H1 (cell line): Measurements from ENCODE around the gene OPA3. TPM values are rescaled to one million over a fixed set of nuclear protein-coding genes. Genes with fewer than 3 reads are reported as not detected.
A peak's percentile ranks its signal among the peaks of the same experiment; 100 is the strongest.

ENCODE experiments used
- CTCF ChIA-PET: fragments of 300-600 bp; sonication (Branson Sonifier 250); formaldehyde crosslinking; loops from one replicate; lab custom pipeline; 2021; ENCODE audit not compliant: partially characterized antibody; lab: Charles Lee
- POLR2A ChIA-PET: fragments of 300-600 bp; sonication (Branson Sonifier 250); formaldehyde crosslinking; loops from one replicate; lab custom pipeline; 2021; ENCODE audit warnings: inconsistent platforms; ENCODE audit not compliant: partially characterized antibody; lab: Charles Lee
- DNase-seq, 2 experiments: peaks; one replicate each; pipeline versions ENCODE4 v3.0.0 to v3.0.0-alpha.2; 2010 to 2022; ENCODE audit warnings: low spot score in 2 of 2, low read depth in 1 of 2, mixed read lengths in 1 of 2
- FAIRE-seq: peaks from 2 replicates; lab custom pipeline; 2011; peaks lifted over from hg19 to GRCh38; lab: Jason Lieb, UNC
- H2AFZ ChIP-seq: 2 replicates; pipeline ENCODE4 v1.8.1; 2012; ENCODE audit warnings: low read length, inconsistent platforms
- H2AK5ac ChIP-seq: 2 replicates; pipeline ENCODE4 v1.6.1; 2013; ENCODE audit warnings: low read depth, low read length
- H2BK120ac ChIP-seq: replicated peaks from 2 replicates; pipeline ENCODE3; 2013; ENCODE audit warnings: low read depth, low read length, inconsistent platforms
- H2BK12ac ChIP-seq: 2 replicates; pipeline ENCODE4 v1.6.1; 2013; ENCODE audit warnings: low read depth, low read length
- H2BK15ac ChIP-seq: 2 replicates; pipeline ENCODE4 v1.6.1; 2013; ENCODE audit warnings: low read length
- H2BK20ac ChIP-seq: 2 replicates; pipeline ENCODE4 v1.6.1; 2013; ENCODE audit warnings: low read length
- H2BK5ac ChIP-seq: 2 replicates; pipeline ENCODE4 v1.6.1; 2013; ENCODE audit warnings: low read depth, low read length
- H3K14ac ChIP-seq: 2 replicates; pipeline ENCODE4 v1.6.1; 2013; ENCODE audit warnings: inconsistent platforms; ENCODE audit not compliant: insufficient read length
- H3K18ac ChIP-seq: 2 replicates; pipeline ENCODE4 v1.6.1; 2013; ENCODE audit warnings: low read length; ENCODE audit errors: extremely low read depth
- H3K23ac ChIP-seq: 2 replicates; pipeline ENCODE4 v1.6.1; 2013; ENCODE audit warnings: inconsistent platforms; ENCODE audit not compliant: insufficient read length
- H3K23me2 ChIP-seq: 2 replicates; pipeline ENCODE4 v1.6.1; 2013; ENCODE audit warnings: low read depth, low read length
- H3K27ac ChIP-seq: 2 replicates; pipeline ENCODE4 v1.6.1; 2011; ENCODE audit warnings: low read depth, low read length, inconsistent platforms
- H3K27me3 ChIP-seq, 4 experiments: replicated peaks in 1 of 4; 1 replicate in 1 of 4; 2 replicates in 3 of 4; pipeline versions ENCODE4 v1.6.1 to v1.8.1; 2011 to 2013; ENCODE audit warnings: low read length in 3 of 4, mild to moderate bottlenecking in 3 of 4, inconsistent platforms in 2 of 4, mixed read lengths in 2 of 4, moderate library complexity in 1 of 4; ENCODE audit not compliant: control insufficient read depth in 3 of 4, insufficient read depth in 3 of 4; ENCODE audit errors: extremely low read depth in 1 of 4
- H3K36me3 ChIP-seq, 4 experiments: 2 replicates each; pipeline versions ENCODE4 v1.6.1 to v1.8.1; 2011 to 2013; ENCODE audit warnings: mild to moderate bottlenecking in 4 of 4, low read length in 3 of 4, moderate library complexity in 2 of 4, control low read depth in 1 of 4, inconsistent platforms in 1 of 4; ENCODE audit not compliant: insufficient read depth in 4 of 4, control insufficient read depth in 2 of 4
- H3K4ac ChIP-seq: replicated peaks from 2 replicates; pipeline ENCODE3; 2013; ENCODE audit warnings: low read length, low read depth, mixed read lengths, inconsistent platforms; ENCODE audit not compliant: insufficient read length
- H3K4me1 ChIP-seq, 4 experiments: replicated peaks in 1 of 4; 1 replicate in 1 of 4; 2 replicates in 3 of 4; pipeline versions ENCODE4 v1.6.1 to v1.8.1; 2011 to 2013; ENCODE audit warnings: low read length in 3 of 4, inconsistent platforms in 2 of 4, mixed read lengths in 1 of 4; ENCODE audit not compliant: insufficient read depth in 4 of 4, control insufficient read depth in 3 of 4
- H3K4me2 ChIP-seq, 2 experiments: 2 replicates each; pipeline versions ENCODE4 v1.6.1 to v1.8.1; 2011 to 2013; ENCODE audit warnings: low read depth in 2 of 2, low read length in 2 of 2, control low read depth in 1 of 2, inconsistent platforms in 1 of 2, mild to moderate bottlenecking in 1 of 2; ENCODE audit not compliant: insufficient read depth in 1 of 2
- H3K4me3 ChIP-seq, 4 experiments: fragments of 200-600, 300-600 bp in 1 of 4; sonication (generic), shearing (Covaris generic), sonication (Bioruptor Twin) in 1 of 4; 2 replicates each; pipeline versions ENCODE4 v1.5.1 to v1.8.1; 2011 to 2016; ENCODE audit warnings: low read length in 4 of 4, low read depth in 3 of 4, control low read depth in 2 of 4, inconsistent platforms in 2 of 4, mild to moderate bottlenecking in 2 of 4, mixed read lengths in 1 of 4, moderate library complexity in 1 of 4; ENCODE audit not compliant: insufficient read depth in 2 of 4; ENCODE audit errors: extremely low read depth in 1 of 4
- H3K56ac ChIP-seq: replicated peaks from 2 replicates; pipeline ENCODE3; 2013; ENCODE audit warnings: low read depth, mild to moderate bottlenecking, mixed read lengths, low read length, inconsistent platforms; ENCODE audit not compliant: insufficient read length
- H3K79me1 ChIP-seq: 2 replicates; pipeline ENCODE4 v1.6.1; 2013; ENCODE audit warnings: low read depth, low read length, control low read depth
- H3K79me2 ChIP-seq, 2 experiments: 2 replicates each; pipeline versions ENCODE4 v1.6.1 to v1.8.1; 2012 to 2013; ENCODE audit warnings: low read length in 2 of 2, mild to moderate bottlenecking in 2 of 2, inconsistent platforms in 1 of 2; ENCODE audit not compliant: insufficient read depth in 2 of 2, control insufficient read depth in 1 of 2
- H3K9ac ChIP-seq, 4 experiments: replicated peaks in 1 of 4; 1 replicate in 1 of 4; 2 replicates in 3 of 4; pipeline versions ENCODE4 v1.6.1 to v1.8.1; 2011 to 2013; ENCODE audit warnings: low read depth in 3 of 4, low read length in 3 of 4, control low read depth in 2 of 4, mild to moderate bottlenecking in 2 of 4, moderate library complexity in 2 of 4, inconsistent platforms in 1 of 4; ENCODE audit errors: extremely low read depth in 1 of 4
- H3K9me3 ChIP-seq, 2 experiments: 2 replicates each; pipeline versions ENCODE4 v1.6.1 to v1.8.1; 2012 to 2013; ENCODE audit warnings: mild to moderate bottlenecking in 2 of 2, moderate library complexity in 2 of 2, control low read depth in 1 of 2, inconsistent platforms in 1 of 2, low read depth in 1 of 2, low read length in 1 of 2, mixed read lengths in 1 of 2; ENCODE audit not compliant: insufficient read depth in 2 of 2
- H4K20me1 ChIP-seq, 2 experiments: replicated peaks in 1 of 2; 2 replicates each; pipeline versions ENCODE3 to v1.8.1; 2011 to 2013; ENCODE audit warnings: inconsistent platforms in 2 of 2, low read length in 2 of 2, mild to moderate bottlenecking in 1 of 2; ENCODE audit not compliant: insufficient read depth in 2 of 2, control insufficient read depth in 1 of 2
- H4K5ac ChIP-seq: 2 replicates; pipeline ENCODE4 v1.6.1; 2013; ENCODE audit warnings: low read length, low read depth, mixed read lengths, inconsistent platforms; ENCODE audit not compliant: insufficient read length
- H4K8ac ChIP-seq: 2 replicates; pipeline ENCODE4 v1.8.0; 2013; ENCODE audit warnings: mild to moderate bottlenecking, moderate library complexity, low read length, inconsistent platforms; ENCODE audit not compliant: insufficient read depth; ENCODE audit errors: extremely low read depth
- H4K91ac ChIP-seq: replicated peaks from 2 replicates; pipeline ENCODE3; 2013; ENCODE audit warnings: low read length, mixed read lengths, inconsistent platforms; ENCODE audit not compliant: insufficient read length
- CHD2 ChIP-seq: IDR thresholded peaks from 2 replicates; pipeline ENCODE4 v1.6.1; 2012; ENCODE audit warnings: low read length, improper control_type of control experiment
- PHF8 ChIP-seq: fragments of 200-600 bp; sonication (generic); conservative IDR thresholded peaks from 2 replicates; pipeline ENCODE4 v1.7.1; 2012; ENCODE audit warnings: low read depth, mild to moderate bottlenecking, inconsistent platforms, low read length, moderate library complexity
- POLR2A ChIP-seq, 2 experiments: IDR thresholded peaks; 1 replicate in 1 of 2; 2 replicates in 1 of 2; pipeline ENCODE4 v1.6.1; 2011; ENCODE audit warnings: low read depth in 2 of 2, low read length in 2 of 2, mild to moderate bottlenecking in 2 of 2; ENCODE audit errors: control extremely low read depth in 1 of 2
- POU5F1 ChIP-seq: IDR thresholded peaks from 2 replicates; pipeline ENCODE4 v1.6.1; 2011; ENCODE audit warnings: low read depth, mild to moderate bottlenecking, low read length, moderate library complexity
- RBBP5 ChIP-seq: IDR thresholded peaks from 2 replicates; pipeline ENCODE4 v1.7.1; 2012; ENCODE audit warnings: low read depth, mild to moderate bottlenecking, inconsistent platforms, low read length, moderate library complexity, borderline replicate concordance
- RFX5 ChIP-seq: IDR thresholded peaks from 2 replicates; pipeline ENCODE4 v1.6.1; 2011; ENCODE audit warnings: low read depth, low read length, improper control_type of control experiment, borderline replicate concordance
- RNF2 ChIP-seq: fragments of 200-900, 300-1000 bp; sonication (generic); IDR thresholded peaks from 2 replicates; pipeline ENCODE4 v1.7.1; 2016; ENCODE audit warnings: borderline replicate concordance, low read depth, mild to moderate bottlenecking, antibody characterized with exemption, low read length; ENCODE audit not compliant: poor library complexity, severe bottlenecking; ENCODE audit errors: missing control alignments
- WGBS, 2 experiments: shearing (Covaris generic) in 1 of 2; methylation state at CpG; one replicate each; pipeline versions ENCODE4 v1.1.6 to v1.1.7; 2013 to 2015; ENCODE audit warnings: low lambda C conversion rate in 2 of 2, mixed read lengths in 2 of 2, inconsistent platforms in 1 of 2, low coverage in 1 of 2, missing lambda C conversion rate in 1 of 2; ENCODE audit not compliant: insufficient replicate concordance in 2 of 2, insufficient coverage in 1 of 2, insufficient read length in 1 of 2; ENCODE audit errors: extremely low coverage in 1 of 2, missing lambda C conversion rate in 1 of 2; 5-methylcytosine and 5-hydroxymethylcytosine counted together
- polyA plus RNA-seq, 7 experiments: library from polyadenylated mRNA; depleted of rRNA in 3 of 7; stranded (reverse) in 5 of 7; unstranded in 2 of 7; fragments of >200 nt in 5 of 7; fragments of 200-250 nt in 2 of 7; gene quantifications; 1 replicate in 5 of 7; 2 replicates in 1 of 7; 4 replicates in 1 of 7; pipeline versions ENCODE4 v1.2.1 to v1.2.3, GENCODE V29; 2011 to 2013; ENCODE audit warnings: missing spikeins in 2 of 7, mixed read lengths in 2 of 7
- total RNA-seq: library from RNA; stranded (reverse); fragmentation: NEBNext Ultra II Directional; extraction: Animal tissue kit (Norgen Biotek cat#: 25700); gene quantifications from 2 replicates; pipeline ENCODE4 v1.2.1, GENCODE V29; 2021

The OPA3 gene
- total and polyA plus RNA-seq, 2 of the 8 experiments (the other 6 are each of a cell fraction or from before 2014, with no cell fraction given), result 12.5 to 14.5 TPM

DNA sequence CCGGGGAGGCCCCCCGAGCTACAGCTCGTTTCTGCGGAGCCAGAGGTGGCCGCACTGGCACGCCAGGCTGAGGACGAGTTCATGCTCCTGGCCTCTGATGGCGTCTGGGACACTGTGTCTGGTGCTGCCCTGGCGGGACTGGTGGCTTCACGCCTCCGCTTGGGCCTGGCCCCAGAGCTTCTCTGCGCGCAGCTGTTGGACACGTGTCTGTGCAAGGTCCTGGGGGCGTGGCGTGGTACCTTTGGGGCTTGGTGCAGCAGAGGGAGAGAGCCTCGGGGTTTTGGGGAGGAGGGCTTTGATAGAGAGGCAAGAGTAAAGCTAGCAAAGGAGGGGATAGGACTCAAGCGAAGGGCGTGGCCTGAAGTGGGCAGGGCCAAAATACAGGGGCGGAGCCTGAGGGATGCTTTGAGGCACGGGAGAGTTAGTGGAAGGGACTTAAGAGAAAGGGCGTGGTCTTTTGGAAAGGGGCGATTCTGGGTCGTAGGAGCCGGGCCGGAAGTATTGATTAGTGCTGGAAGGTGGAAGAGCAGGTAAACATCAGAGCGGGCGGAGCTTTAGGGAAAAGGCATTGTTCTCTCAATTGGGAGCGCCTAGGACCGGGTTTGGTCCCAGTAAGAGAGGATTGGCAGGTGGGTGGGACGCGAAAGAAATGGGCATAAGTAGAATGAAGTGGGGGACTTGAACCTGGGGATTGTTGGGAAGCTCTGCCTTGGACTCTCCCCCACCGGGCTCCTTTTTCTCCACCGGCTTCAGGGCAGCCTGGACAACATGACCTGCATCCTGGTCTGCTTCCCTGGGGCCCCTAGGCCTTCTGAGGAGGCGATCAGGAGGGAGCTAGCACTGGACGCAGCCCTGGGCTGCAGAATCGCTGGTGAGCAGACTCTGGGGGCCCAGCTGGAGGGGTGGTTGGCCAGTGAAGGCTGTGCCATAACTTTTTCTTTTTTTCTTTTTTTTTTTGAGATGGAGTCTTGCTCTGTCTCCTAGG, 85.1 kb downstream of the OPA3 start:
- Histone ChIP-seq H2AFZ (no peak overlapping the region), H2BK20ac (no peak overlapping the region), H2BK15ac (peak overlapping the region; percentile 46; the same call in 1 of the 2 replicates), H3K14ac (no peak overlapping the region), H3K36me3 (peaks cover 0 to 1% (median 0%) of the 10 kb centered on the region in 4 experiments; a peak in 1 of 8 replicates), H4K91ac (no peak overlapping the region), H3K56ac (no peak overlapping the region), H3K27ac (no peak overlapping the region; the same call in 1 of the 2 replicates), H2BK120ac (no peak overlapping the region), H4K5ac (no peak overlapping the region), H4K20me1 (peaks cover 0 to 10% of the 10 kb centered on the region in 2 experiments), H3K23me2 (peaks cover 22% of the 10 kb centered on the region; the same call in 1 of the 2 replicates), H3K4ac (no peak overlapping the region), H3K9ac (peak overlapping the region in 2 of 4 experiments; percentile 26 to 28; a peak in 3 of 7 replicates), H4K8ac (peak overlapping the region; percentile 92; the same call in 1 of the 2 replicates), H2BK12ac (peak overlapping the region; percentile 81; the same call in 1 of the 2 replicates), H3K4me1 (peaks cover 10 to 22% (median 19%) of the 10 kb centered on the region in 4 experiments; a peak in 6 of 7 replicates), H3K9me3 (no peaks in the 10 kb centered on the region), H3K4me3 (peak overlapping the region; percentile 18 to 55 (median 35)), H2AK5ac (no peak overlapping the region), H3K23ac (no peak overlapping the region), H3K18ac (peak overlapping the region; percentile 95), H2BK5ac (peak overlapping the region; percentile 4; the same call in 1 of the 2 replicates), H3K27me3 (peaks cover 0 to 10% (median 4%) of the 10 kb centered on the region in 4 experiments; a peak in 3 of 7 replicates), H3K79me1 (no peaks in the 10 kb centered on the region), H3K79me2 (no peaks in the 10 kb centered on the region), H3K4me2 (peak overlapping the region; percentile 76 to 77)
- 9% methylated on average over 36 of the region's 37 CpGs; no CpG with 5 or more reads in 1 of the 2 experiments for WGBS, 2 experiments
- FAIRE-seq, result peak; percentile 100
- DNase-seq, result peak; percentile 97 to 98
- CTCF ChIA-PET, result interaction anchor here (1.0 to 2.6 kb wide), 14 partner anchors 11 to 181 kb away, joined by 3 to 13 read pairs (median 4); no protein-coding TSS in a partner anchor
- POLR2A ChIA-PET, result interaction anchor here (0.7 to 2.6 kb wide), 13 partner anchors 8 to 169 kb away, joined by 3 to 20 read pairs (median 5); partner anchors contain the start of genes FOSB and VASP
- TF ChIP-seq POU5F1 (no peak), CHD2 (no peak), RBBP5 (no peak), PHF8 (no peak), RNF2 (peak; percentile 58), RFX5 (no peak), POLR2A (IDR thresholded peaks at IDR 0.05; ENCODE audit: control extremely low read depth in 1 of 2, low read depth in 2 of 2, low read length in 2 of 2) (0 out of 3 replicates have a peak, but pooled peaks of 1 of the 2 experiments have one; percentile 32)
